Sigmoid colon (tissue), 7 donors: ENCODE results near the gene LHFPL6. TPM values are rescaled to one million over a fixed set of nuclear protein-coding genes. Genes with fewer than 3 reads are reported as not detected.

ENCODE experiments used
- DNase-seq: peaks from one replicate; pipeline ENCODE4 v3.0.0-alpha.2; 2019
- H3K27ac ChIP-seq, 4 donors: fragments of 200-600 bp; sonication (generic); one replicate each; pipeline ENCODE4 v1.5.1; 2016 to 2019; ENCODE audit warnings: mild to moderate bottlenecking in 1 of 4
- H3K27me3 ChIP-seq, 3 donors: fragments of 200-600 bp; sonication (generic); one replicate each; pipeline ENCODE4 v1.5.1; 2019; ENCODE audit warnings: mild to moderate bottlenecking in 1 of 3
- H3K36me3 ChIP-seq, 4 donors: fragments of 200-600 bp; sonication (generic); one replicate each; pipeline ENCODE4 v1.5.1; 2016 to 2019
- H3K4me1 ChIP-seq, 4 donors: fragments of 200-600 bp; sonication (generic); one replicate each; pipeline ENCODE4 v1.5.1; 2017 to 2019
- H3K4me3 ChIP-seq, 4 donors: fragments of 200-600 bp; sonication (generic); one replicate each; pipeline ENCODE4 v1.5.1; 2017 to 2019; ENCODE audit warnings: mild to moderate bottlenecking in 2 of 4, moderate library complexity in 1 of 4
- H3K9me3 ChIP-seq, 4 donors: fragments of 200-600 bp in 3 of 4; sonication (generic) in 3 of 4; one replicate each; pipeline versions ENCODE4 v1.5.1 to v1.6.1; 2013 to 2019
- CTCF ChIP-seq, 4 experiments: fragments of 450-650 bp in 3 of 4; fragments of 200-600 bp in 1 of 4; IDR thresholded peaks; one replicate each; pipeline ENCODE4 v1.5.1; 2016 to 2019; ENCODE audit warnings: antibody characterized with exemption in 4 of 4, mild to moderate bottlenecking in 3 of 4, moderate library complexity in 2 of 4
- EP300 ChIP-seq, 4 donors: sonication (generic); formaldehyde crosslinking; IDR thresholded peaks; one replicate each; pipeline ENCODE4 v1.6.1; 2017; ENCODE audit warnings: antibody characterized with exemption in 4 of 4
- POLR2A ChIP-seq, 2 donors: fragments of 450-650 bp; IDR thresholded peaks; one replicate each; pipeline ENCODE4 v1.6.1; 2016; ENCODE audit warnings: antibody characterized with exemption in 2 of 2, mild to moderate bottlenecking in 2 of 2, moderate library complexity in 2 of 2
- POLR2AphosphoS5 ChIP-seq, 4 donors: sonication (generic); formaldehyde crosslinking; IDR thresholded peaks; one replicate each; pipeline ENCODE4 v1.6.1; 2017; ENCODE audit warnings: antibody characterized with exemption in 4 of 4
- WGBS, 2 donors: extraction: QIAGEN DNeasy Blood & Tissue Kit; methylation state at CpG; one replicate each; pipeline ENCODE4 v1.1.7; 2013; 5-methylcytosine and 5-hydroxymethylcytosine counted together
- intact Hi-C: fragments of 100-400 bp; cut with DNase I; formaldehyde crosslinking; loops from one replicate; pipeline ENCODE4 v1.15.1; 2023
- polyA plus RNA-seq, 3 donors: library from polyadenylated mRNA; stranded (reverse); fragments of 200-250 nt; gene quantifications; one replicate each; pipeline ENCODE4 v1.2.3, GENCODE V29; 2013
- total RNA-seq, 4 donors: library from RNA; depleted of rRNA; stranded (reverse); fragments of >200 nt; gene quantifications; one replicate each; pipeline ENCODE4 v1.1.0, GENCODE V29; 2016
- donor health status: healthy with polysubstance abuse.
- donor health status: Bipolar disorder and iron deficiency.
- donor health status: healthy.

LHFPL6 gene
- total and polyA plus RNA-seq, 7 donors: 2.5 to 69.2 (median 41.7) TPM

GRCh38 chr13:39515224-39515714, 87.7 kb downstream of the LHFPL6 start:
- 40 to 68% methylated on average over 7 of the region's 7 CpGs for WGBS, 2 donors
- intact Hi-C loops: no loop called here

GRCh38 chr13:39512687-39513086, 90.3 kb downstream of the LHFPL6 start:
- intact Hi-C loops: no loop called here
- TF ChIP-seq POLR2A (IDR thresholded peaks at IDR 0.05) (no peak), POLR2AphosphoS5 (IDR thresholded peaks at IDR 0.05) (no peak), EP300 (IDR thresholded peaks at IDR 0.05) (no peak), CTCF (IDR thresholded peaks at IDR 0.05) (no peak)
- no peaks in the 10 kb centered on the region for H3K27me3 ChIP-seq
- peaks cover 0 to 25% (median 15%) of the 10 kb centered on the region in 4 donors for H3K4me1 ChIP-seq
- DNase-seq: no peak
- WGBS, 2 donors: 92 to 97% methylated on average over 6 of the region's 6 CpGs
- H3K36me3 ChIP-seq: no peaks in the 10 kb centered on the region
- H3K4me3 ChIP-seq: no peak overlapping the region
- no peaks in the 10 kb centered on the region for H3K9me3 ChIP-seq
- no peak overlapping the region for H3K27ac ChIP-seq

More at GRCh38 chr13:39515224-39515714, 87.7 kb downstream of the LHFPL6 start:
- H3K4me1 ChIP-seq: peaks cover 0 to 25% (median 15%) of the 10 kb centered on the region in 4 donors
- no peaks in the 10 kb centered on the region for H3K27me3 ChIP-seq
- TF ChIP-seq EP300 (IDR thresholded peaks at IDR 0.05) (no peak), POLR2AphosphoS5 (IDR thresholded peaks at IDR 0.05) (no peak), CTCF (IDR thresholded peaks at IDR 0.05) (no peak), POLR2A (IDR thresholded peaks at IDR 0.05) (no peak)
- H3K27ac ChIP-seq: peak overlapping the region in 1 of 4 donors; percentile 6
- no peaks in the 10 kb centered on the region for H3K9me3 ChIP-seq
- no peaks in the 10 kb centered on the region for H3K36me3 ChIP-seq
- H3K4me3 ChIP-seq: no peak overlapping the region
- no peak for DNase-seq

- no peaks in the 10 kb centered on the region for H3K27me3 ChIP-seq
- no peak overlapping the region for H3K4me3 ChIP-seq
- 20 to 63% methylated on average over 1 of the region's 1 CpG for WGBS, 2 donors
- no peak for DNase-seq
- TF ChIP-seq POLR2A (IDR thresholded peaks at IDR 0.05) (no peak), POLR2AphosphoS5 (IDR thresholded peaks at IDR 0.05) (no peak), CTCF (IDR thresholded peaks at IDR 0.05) (no peak), EP300 (IDR thresholded peaks at IDR 0.05) (no peak)
- no peak overlapping the region for H3K27ac ChIP-seq
- H3K4me1 ChIP-seq: peaks cover 0 to 21% (median 16%) of the 10 kb centered on the region in 4 donors
- intact Hi-C loops: no loop called here
- no peaks in the 10 kb centered on the region for H3K9me3 ChIP-seq
- no peaks in the 10 kb centered on the region for H3K36me3 ChIP-seq
Measured at GRCh38 chr13:39510316-39510695, 92.7 kb downstream of the LHFPL6 start.

- Histone ChIP-seq H3K27me3 (no peaks in the 10 kb centered on the region), H3K27ac (no peak overlapping the region), H3K9me3 (no peaks in the 10 kb centered on the region), H3K4me3 (no peak overlapping the region), H3K36me3 (no peaks in the 10 kb centered on the region), H3K4me1 (peaks cover 0 to 16% (median 12%) of the 10 kb centered on the region in 4 donors)
- intact Hi-C loops: no loop called here
- TF ChIP-seq POLR2A (IDR thresholded peaks at IDR 0.05) (no peak), POLR2AphosphoS5 (IDR thresholded peaks at IDR 0.05) (no peak), EP300 (IDR thresholded peaks at IDR 0.05) (no peak), CTCF (IDR thresholded peaks at IDR 0.05) (no peak)
- 16 to 54% methylated on average over 5 of the region's 5 CpGs for WGBS, 2 donors
- no peak for DNase-seq
Measured at GRCh38 chr13:39509616-39510315, 93.2 kb downstream of the LHFPL6 start.
